ENCODE data around the gene SLC15A2. TPM values are rescaled to one million over a fixed set of nuclear protein-coding genes. Genes with fewer than 3 reads are reported as not detected.

The SLC15A2 gene
- total RNA-seq, 1 experiment from 2014 or later, result 2.4 TPM

GRCh38 chr3:121985846-121986245 lies 91.6 kb downstream of the SLC15A2 start:
- Histone ChIP-seq H3K27me3 (ENCODE audit: insufficient read depth, low read length) (no peaks in the 10 kb centered on the region), H4K8ac (replicated peaks; ENCODE audit: insufficient read length, low read depth, low read length) (no peak overlapping the region), H3K56ac (ENCODE audit: insufficient read length, low read depth, low read length) (no peak overlapping the region), H4K20me1 (ENCODE audit: control insufficient read depth, insufficient read depth, insufficient read length) (no peaks in the 10 kb centered on the region), H3K79me1 (ENCODE audit: insufficient read depth, low read depth, low read length, poor library complexity, severe bottlenecking) (no peaks in the 10 kb centered on the region), H2BK20ac (ENCODE audit: low read depth, low read length, poor library complexity, severe bottlenecking) (no peak overlapping the region), H3K9ac (ENCODE audit: extremely low read depth, insufficient read length, low read length) (no peak overlapping the region), H3K14ac (ENCODE audit: insufficient read depth, low read length) (no peak overlapping the region), H3K27ac (ENCODE audit: insufficient read length, low read depth, low read length) (no peak overlapping the region), H2BK5ac (ENCODE audit: insufficient read length, low read length) (no peak overlapping the region), H2AFZ (ENCODE audit: low read length) (no peak overlapping the region), H4K5ac (ENCODE audit: insufficient read length, low read depth, low read length) (no peak overlapping the region), H2BK12ac (ENCODE audit: insufficient read length, low read depth, low read length) (no peak overlapping the region), H3K9me3 (ENCODE audit: control insufficient read depth, low read depth, low read length) (no peaks in the 10 kb centered on the region), H2BK15ac (ENCODE audit: low read depth, low read length) (no peak overlapping the region), H3K79me2 (ENCODE audit: insufficient read depth, low read length) (no peaks in the 10 kb centered on the region; the same call in 1 of the 2 replicates), H3K4me2 (ENCODE audit: insufficient read depth, insufficient read length, low read length) (no peak overlapping the region), H2AK5ac (ENCODE audit: insufficient read length, low read length) (no peak overlapping the region), H2BK120ac (ENCODE audit: low read depth, low read length, poor library complexity, severe bottlenecking) (no peak overlapping the region), H3K4ac (ENCODE audit: low read depth, low read length) (no peak overlapping the region), H3K23me2 (ENCODE audit: insufficient read length, low read depth, low read length, poor library complexity, severe bottlenecking) (no peaks in the 10 kb centered on the region), H3K18ac (ENCODE audit: insufficient read length, low read depth, low read length) (no peak overlapping the region), H3K4me1 (ENCODE audit: insufficient read depth, low read length) (no peaks in the 10 kb centered on the region), H3K23ac (ENCODE audit: insufficient read length, low read depth, low read length) (no peak overlapping the region), H4K91ac (ENCODE audit: insufficient read length, low read depth, low read length) (no peak overlapping the region), H3T11ph (ENCODE audit: low read length) (no peak overlapping the region)
- H3K4me3 Mint-ChIP-seq, result no peak overlapping the region
- TF ChIP-seq, protein P1, sequence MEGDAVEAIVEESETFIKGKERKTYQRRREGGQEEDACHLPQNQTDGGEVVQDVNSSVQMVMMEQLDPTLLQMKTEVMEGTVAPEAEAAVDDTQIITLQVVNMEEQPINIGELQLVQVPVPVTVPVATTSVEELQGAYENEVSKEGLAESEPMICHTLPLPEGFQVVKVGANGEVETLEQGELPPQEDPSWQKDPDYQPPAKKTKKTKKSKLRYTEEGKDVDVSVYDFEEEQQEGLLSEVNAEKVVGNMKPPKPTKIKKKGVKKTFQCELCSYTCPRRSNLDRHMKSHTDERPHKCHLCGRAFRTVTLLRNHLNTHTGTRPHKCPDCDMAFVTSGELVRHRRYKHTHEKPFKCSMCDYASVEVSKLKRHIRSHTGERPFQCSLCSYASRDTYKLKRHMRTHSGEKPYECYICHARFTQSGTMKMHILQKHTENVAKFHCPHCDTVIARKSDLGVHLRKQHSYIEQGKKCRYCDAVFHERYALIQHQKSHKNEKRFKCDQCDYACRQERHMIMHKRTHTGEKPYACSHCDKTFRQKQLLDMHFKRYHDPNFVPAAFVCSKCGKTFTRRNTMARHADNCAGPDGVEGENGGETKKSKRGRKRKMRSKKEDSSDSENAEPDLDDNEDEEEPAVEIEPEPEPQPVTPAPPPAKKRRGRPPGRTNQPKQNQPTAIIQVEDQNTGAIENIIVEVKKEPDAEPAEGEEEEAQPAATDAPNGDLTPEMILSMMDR (conservative IDR thresholded peaks at IDR 0.05), result no peak
- peaks cover 7 to 14% (median 10%) of the 10 kb centered on the region in 3 experiments; a peak in 6 of 7 replicates for H3K36me3 Mint-ChIP-seq (ENCODE audit: insufficient read depth in 1 of 3, low read depth in 3 of 3)
- peak overlapping the region in 1 of 3 experiments; percentile 82; a peak in 1 of 7 replicates for H3K27ac Mint-ChIP-seq
- no peak for DNase-seq
- no peaks in the 10 kb centered on the region for H3K27me3 Mint-ChIP-seq (ENCODE audit: low read depth)
- WGBS (ENCODE audit: extremely low coverage, insufficient read length, low lambda C conversion rate), result no CpG with 5 or more reads among the region's 2 CpGs
- no peaks in the 10 kb centered on the region for H3K4me1 Mint-ChIP-seq
- peaks cover 15 to 18% of the 10 kb centered on the region in 2 experiments for H3K9me3 Mint-ChIP-seq

All from H9 (cell line).